Activated T-cell treated with anti-CD3 and anti-CD28 coated beads for 48 hours (primary cell): ENCODE data around the gene WDR64.
"Not testable (repeated sequence)": the region's sequence is repeated elsewhere in the genome, so short reads cannot be mapped to it uniquely, and the experiment has no call there.

Experiments
- DNase-seq: peaks from one replicate; pipeline ENCODE4 v3.0.0-alpha.2; 2020; ENCODE audit warnings: low read depth

Gene WDR64

DNA sequence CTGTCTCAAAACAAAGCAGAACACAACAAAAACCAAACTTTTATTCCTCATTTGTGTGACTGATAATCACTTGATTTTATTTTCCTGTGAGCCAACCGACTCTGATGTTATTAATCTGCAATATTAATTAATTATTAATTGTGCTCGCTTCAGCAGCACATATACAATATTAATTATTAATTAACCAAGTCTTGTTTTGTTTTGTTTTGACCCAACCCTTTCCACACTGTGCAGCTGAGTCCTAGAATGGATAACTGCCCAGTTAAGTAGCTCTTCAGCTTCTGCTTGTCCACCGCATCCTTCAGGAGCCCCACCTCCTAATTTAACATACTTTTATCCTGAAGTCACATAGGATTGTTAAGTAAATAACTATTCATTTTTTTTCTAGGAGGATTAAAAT lies 148.6 kb downstream of the WDR64 start:
- no peak for DNase-seq

- DNase-seq = no peak
Measured at GRCh38 chr1:241802863-241803262, 150.8 kb downstream of the WDR64 start.

- DNase-seq = not testable (repeated sequence)
Measured at GRCh38 chr1:241804706-241805105, 152.6 kb downstream of the WDR64 start.

- no peak for DNase-seq
Measured at GRCh38 chr1:241808265-241808664, 156.2 kb downstream of the WDR64 start.

DNA sequence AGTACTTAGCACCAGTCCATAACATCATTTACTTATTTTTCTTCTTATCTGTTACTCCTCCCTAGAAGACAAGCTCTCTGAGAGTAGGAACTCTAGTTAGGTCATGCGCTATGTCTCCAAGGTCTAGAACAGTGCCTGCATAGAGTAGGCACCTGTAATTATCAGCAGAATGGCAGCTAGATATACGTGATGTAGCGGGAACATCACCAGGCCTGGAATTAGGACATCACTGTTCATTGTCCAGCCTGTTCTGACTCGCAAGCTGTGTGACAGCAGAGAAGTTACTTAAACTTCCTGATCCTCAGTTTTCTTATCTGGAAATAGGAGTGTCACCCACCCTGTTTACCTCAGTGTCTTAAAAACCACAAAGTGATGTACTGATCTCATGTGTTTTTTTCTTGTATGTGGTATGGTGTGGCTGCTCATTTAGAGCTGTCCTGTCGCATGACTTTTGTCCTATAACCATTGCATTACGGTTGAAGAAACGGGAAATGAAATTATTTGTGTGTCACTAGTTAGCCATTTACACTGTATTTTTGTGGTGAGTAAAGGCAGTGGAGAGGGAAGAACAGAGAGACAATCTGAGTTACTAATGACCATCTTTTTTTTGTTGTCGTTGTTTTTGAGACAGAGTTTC lies 158.8 kb downstream of the WDR64 start:
- DNase-seq = no peak

DNA sequence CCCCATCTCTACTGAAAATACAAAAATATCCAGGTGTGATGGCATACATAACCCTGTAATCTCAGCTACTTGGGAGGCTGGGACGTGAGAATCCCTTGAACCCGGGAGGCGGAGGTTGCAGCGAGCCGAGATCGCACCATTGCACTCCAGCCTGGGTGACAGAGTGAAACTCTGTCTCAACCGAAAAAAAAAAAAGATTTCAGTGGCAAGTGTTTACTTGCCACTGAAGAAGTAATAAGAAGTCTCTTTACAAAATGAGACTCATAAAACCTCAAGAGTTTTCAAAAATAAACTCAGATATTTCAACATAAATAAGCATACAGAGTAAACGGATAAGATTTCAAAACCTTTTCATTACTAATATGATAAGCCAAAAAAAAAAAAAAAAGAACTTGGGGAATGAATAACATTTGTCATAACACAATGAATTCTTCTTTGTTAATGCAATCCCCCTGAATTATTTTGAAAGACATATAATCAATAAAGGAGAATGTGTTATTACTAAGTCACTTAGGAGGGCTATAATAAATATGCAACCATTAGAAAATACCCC lies 161.8 kb downstream of the WDR64 start:
- no peak for DNase-seq

DNA sequence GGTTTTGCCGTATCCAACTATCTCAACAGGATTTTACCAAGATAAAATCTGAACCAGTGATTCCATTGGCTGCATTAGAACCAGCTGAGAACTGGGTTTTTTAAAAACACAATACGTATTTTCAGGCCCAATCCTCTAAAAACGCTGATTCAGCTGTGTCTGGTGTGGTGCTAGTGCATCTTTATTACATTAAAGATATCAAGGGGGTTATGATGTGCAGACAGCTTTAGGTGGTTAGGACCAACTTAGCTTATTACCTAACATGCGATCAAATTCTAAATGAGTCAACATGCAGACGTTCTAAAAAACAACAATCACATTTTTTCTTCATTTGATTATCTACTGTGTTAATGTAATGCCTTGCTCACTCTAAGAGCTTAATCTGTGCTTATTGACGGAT lies 163.9 kb downstream of the WDR64 start:
- no peak for DNase-seq

DNA sequence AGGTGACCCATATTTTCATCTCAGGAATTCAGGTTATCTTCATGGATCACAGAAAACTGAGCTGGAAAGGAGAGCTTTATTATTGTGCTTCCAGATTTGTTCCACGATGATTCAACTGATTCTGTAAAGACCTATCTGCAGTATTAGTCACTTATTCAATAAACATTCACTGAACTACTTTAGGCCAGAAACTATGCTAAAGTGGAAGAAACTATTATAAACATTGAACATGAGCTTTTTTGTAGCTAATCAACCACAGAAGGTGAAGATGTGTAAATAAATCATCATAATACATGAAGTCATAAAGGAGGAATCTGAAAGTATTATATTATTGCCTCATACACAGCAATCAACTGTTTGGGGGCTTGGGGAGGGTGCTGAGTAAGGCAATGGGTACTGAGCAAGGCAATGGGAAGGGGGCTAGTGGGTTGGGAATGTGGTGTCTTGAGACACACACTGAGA lies 165.3 kb downstream of the WDR64 start:
- DNase-seq = no peak

DNA sequence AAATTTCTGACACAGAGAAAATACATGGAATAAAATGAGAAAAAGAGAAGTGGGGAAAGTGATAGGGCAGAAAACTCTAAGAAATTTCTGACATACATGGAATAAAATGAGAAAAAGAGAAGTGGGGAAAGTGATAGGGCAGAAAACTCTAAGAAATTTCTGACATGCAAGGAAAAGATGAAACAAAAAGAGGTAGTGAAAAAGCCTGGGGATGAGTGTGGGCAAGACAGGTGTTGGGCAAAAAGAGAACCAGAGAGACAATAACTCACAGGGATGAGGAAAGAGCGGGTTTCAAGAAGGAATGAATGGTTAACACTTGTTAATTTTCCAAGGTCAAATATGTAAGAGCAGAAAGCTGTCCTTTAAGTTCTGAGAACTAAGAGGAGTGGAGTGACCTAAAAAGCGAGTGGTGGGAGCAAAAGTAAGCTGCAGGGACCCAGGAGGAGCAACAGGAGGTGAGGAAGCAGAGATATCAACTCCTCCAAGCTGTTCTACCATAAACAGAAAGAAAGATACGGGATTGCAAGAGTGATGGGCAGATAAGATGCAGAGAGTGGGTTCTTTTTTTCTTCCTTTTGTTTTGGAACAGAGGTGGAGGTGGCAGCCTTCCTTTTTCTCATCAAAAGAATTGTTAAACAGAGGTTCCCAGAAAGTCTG lies 166.0 kb downstream of the WDR64 start:
- no peak for DNase-seq

DNA sequence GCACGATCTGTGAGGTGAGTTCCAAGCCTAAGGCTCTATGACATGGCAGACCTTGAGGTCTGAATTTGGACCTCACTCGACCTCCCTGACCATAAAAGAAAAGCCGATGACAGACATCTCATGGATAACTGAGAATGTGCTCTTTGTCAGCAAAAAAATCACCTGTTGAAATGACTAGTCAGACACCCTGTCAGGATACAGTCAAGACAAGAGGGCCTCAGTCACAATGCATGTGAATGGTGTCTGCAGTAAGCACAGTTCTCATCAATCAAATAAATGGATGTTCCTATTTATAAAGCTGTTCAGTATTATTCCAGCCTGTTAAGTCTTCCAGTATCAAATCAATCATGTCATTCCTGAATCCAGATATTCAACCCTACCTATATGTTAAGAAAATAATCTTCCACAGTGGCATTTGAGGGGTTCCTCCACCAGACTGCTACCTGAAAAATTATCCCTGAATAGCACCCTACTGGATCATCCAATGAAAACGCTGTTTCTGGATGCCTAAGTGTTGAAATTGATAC lies 167.3 kb downstream of the WDR64 start:
- DNase-seq = no peak

GRCh38 chr1:241821363-241821762 lies 169.3 kb downstream of the WDR64 start:
- no peak for DNase-seq

DNA sequence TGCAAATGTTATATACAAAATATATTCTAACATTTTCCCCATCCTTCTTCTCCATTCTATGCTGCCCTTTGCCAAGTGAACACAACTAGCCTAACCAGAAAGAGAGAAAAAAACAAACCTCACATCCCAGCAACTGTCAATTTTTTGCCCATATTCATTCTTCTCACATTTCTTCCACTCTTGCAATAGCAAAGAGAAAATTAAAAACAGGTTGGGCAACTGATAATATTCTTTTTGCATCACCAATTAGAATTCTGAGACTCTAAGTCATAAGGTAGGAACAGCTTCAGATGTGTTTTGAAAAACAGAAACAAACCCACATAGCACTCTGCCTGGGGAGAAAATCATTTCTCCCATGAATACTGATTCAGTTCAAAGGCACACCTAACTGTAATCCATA lies 170.8 kb downstream of the WDR64 start:
- DNase-seq = no peak

GRCh38 chr1:241823925-241824324 lies 171.8 kb downstream of the WDR64 start:
- DNase-seq = no peak

GRCh38 chr1:241825581-241825980 lies 173.5 kb downstream of the WDR64 start:
- DNase-seq = no peak

DNA sequence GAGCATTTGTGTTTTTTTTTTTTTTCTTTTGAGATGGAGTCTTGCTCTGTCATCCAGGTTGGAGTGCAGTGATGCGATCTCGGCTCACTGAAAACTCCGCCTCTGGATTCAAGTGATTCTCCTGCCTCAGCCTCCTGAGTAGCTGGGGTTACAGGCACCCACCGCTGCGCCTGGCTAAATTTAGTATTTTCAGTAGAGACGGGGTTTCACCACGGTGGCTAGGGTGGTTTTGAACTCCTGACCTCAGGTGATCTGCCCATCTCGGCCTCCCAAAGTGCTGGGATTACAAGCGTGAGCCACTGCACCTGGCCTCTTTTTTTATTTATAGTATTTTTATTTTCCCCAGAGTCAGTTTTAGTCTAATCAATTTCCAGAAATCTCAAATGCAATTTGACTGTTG lies 174.5 kb downstream of the WDR64 start:
- not testable (repeated sequence) for DNase-seq

- no peak for DNase-seq
Measured at GRCh38 chr1:241827264-241827663, 175.2 kb downstream of the WDR64 start.

- DNase-seq = no peak
Measured at GRCh38 chr1:241828463-241829021, 176.5 kb downstream of the WDR64 start.

DNA sequence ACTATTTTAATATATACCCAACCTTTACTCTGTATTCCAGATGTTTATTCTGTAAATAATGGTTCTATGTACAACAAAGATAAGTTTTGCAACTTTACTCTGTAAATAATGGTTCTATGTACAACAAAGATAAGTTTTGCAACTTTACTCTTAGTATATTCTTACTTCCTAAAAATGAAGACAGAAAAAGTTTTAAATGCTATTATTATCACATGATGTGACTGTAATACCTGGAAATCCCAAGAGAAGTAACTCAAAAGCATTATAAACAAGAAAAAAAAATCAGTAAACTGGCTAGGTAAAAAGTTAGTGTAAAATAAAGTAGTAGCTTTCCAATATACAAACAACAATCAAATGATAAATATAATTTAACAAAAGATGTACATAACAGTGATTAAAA lies 177.4 kb downstream of the WDR64 start:
- DNase-seq = no peak

- DNase-seq = no peak
Measured at GRCh38 chr1:241834733-241835377, 182.8 kb downstream of the WDR64 start.

DNA sequence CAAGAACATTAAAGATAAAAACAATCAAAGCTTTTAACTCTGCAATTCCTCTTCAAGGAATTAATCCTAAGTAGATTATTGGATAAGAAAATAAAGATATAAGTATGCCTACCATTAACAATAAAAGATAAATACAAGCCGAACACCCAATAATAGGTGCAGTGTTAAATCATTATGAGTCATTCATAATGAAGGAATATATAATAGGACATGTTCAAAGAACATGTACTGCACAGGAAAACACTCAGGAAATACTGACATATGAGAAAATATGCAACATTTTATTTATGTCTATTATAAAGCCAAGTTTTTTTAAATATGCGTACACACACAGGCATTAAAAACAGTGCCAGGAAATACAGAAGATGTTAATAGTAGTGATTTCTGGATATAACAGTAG lies 184.9 kb downstream of the WDR64 start:
- no peak for DNase-seq

- DNase-seq = no peak
Measured at GRCh38 chr1:241837416-241837815, 185.3 kb downstream of the WDR64 start.

DNA sequence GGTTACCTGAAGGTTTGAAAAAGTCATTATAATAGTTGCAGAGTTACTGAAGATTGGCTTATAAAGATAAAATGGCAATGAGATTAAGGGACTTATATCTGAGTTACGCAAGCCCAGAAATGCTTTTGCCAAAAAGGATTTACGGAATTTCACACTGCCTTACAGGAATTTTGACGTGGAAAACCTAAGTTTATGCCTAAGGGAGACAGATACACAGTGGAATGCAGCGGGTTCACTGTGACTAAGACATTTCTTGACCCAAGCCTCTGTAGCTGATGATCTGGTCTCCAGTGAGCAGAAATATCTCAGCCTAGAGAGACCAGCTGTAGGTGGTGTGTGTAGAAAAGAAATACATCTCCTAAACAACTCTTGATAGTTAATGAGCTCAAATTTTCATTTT lies 185.8 kb downstream of the WDR64 start:
- no peak for DNase-seq

GRCh38 chr1:241838897-241839296 lies 186.8 kb downstream of the WDR64 start:
- no peak for DNase-seq
